MM.1S (cell line): ENCODE data around the gene SPC24.

ENCODE experiments used
- DNase-seq: peaks from one replicate; pipeline ENCODE4 v3.0.0-alpha.2; 2015
- H2AFZ ChIP-seq: fragments of 300-600 bp; sonication (generic); 2 replicates; pipeline ENCODE4 v1.6.0; 2016; ENCODE audit warnings: antibody characterized with exemption, low read length
- H3F3A ChIP-seq: fragments of 300-600 bp; sonication (generic); 2 replicates; pipeline ENCODE4 v1.6.1; 2016; ENCODE audit warnings: mild to moderate bottlenecking, antibody characterized with exemption, low read length, moderate library complexity, mixed read lengths; ENCODE audit not compliant: insufficient read depth
- H3K27ac ChIP-seq: fragments of 300-600 bp; sonication (generic); 2 replicates; pipeline ENCODE4 v1.5.1; 2016; ENCODE audit warnings: mild to moderate bottlenecking, low read length
- H3K27me3 ChIP-seq: fragments of 300-600 bp; sonication (generic); replicated peaks from 2 replicates; pipeline ENCODE4 v1.6.0; 2016; ENCODE audit warnings: low read length; ENCODE audit not compliant: insufficient read depth
- H3K36me3 ChIP-seq: fragments of 300-600 bp; sonication (generic); replicated peaks from 2 replicates; pipeline ENCODE4 v1.6.1; 2016; ENCODE audit warnings: mild to moderate bottlenecking, low read length, mixed read lengths; ENCODE audit not compliant: insufficient read depth
- H3K4me1 ChIP-seq: fragments of 300-600 bp; sonication (generic); 2 replicates; pipeline ENCODE4 v1.6.1; 2016; ENCODE audit warnings: low read length, mixed read lengths
- H3K4me2 ChIP-seq: fragments of 300-600 bp; sonication (generic); 2 replicates; pipeline ENCODE4 v1.6.0; 2016; ENCODE audit warnings: low read depth, low read length
- H3K4me3 ChIP-seq: fragments of 300-600 bp; sonication (generic); 2 replicates; pipeline ENCODE4 v1.5.1; 2016; ENCODE audit warnings: low read length, mixed read lengths
- H3K79me2 ChIP-seq: fragments of 300-600 bp; sonication (generic); 2 replicates; pipeline ENCODE4 v1.6.1; 2016; ENCODE audit warnings: mixed run types, low read length, mixed read lengths
- H3K9ac ChIP-seq: fragments of 300-600 bp; sonication (generic); 2 replicates; pipeline ENCODE4 v1.6.1; 2016; ENCODE audit warnings: low read length, mixed read lengths
- H3K9me2 ChIP-seq: fragments of 300-600 bp; sonication (generic); replicated peaks from 2 replicates; pipeline ENCODE4 v1.6.1; 2016; ENCODE audit warnings: mild to moderate bottlenecking, low read length, mixed read lengths; ENCODE audit not compliant: insufficient read depth
- H3K9me3 ChIP-seq: fragments of 300-600 bp; sonication (generic); replicated peaks from 2 replicates; pipeline ENCODE4 v1.6.1; 2016; ENCODE audit warnings: mild to moderate bottlenecking, low read length, mixed read lengths; ENCODE audit not compliant: insufficient read depth
- H4K20me1 ChIP-seq: fragments of 300-600 bp; sonication (generic); 2 replicates; pipeline ENCODE4 v1.6.1; 2016; ENCODE audit warnings: mild to moderate bottlenecking, low read length, moderate library complexity, mixed read lengths; ENCODE audit not compliant: insufficient read depth
- CTCF ChIP-seq: fragments of 300-600 bp; sonication (generic); IDR thresholded peaks from 2 replicates; pipeline ENCODE4 v1.5.1; 2016; ENCODE audit warnings: antibody characterized with exemption, low read length, mixed read lengths
- EZH2 ChIP-seq: fragments of 300-600 bp; sonication (generic); optimal IDR thresholded peaks from 2 replicates; pipeline ENCODE3; 2017; ENCODE audit warnings: low read depth, mild to moderate bottlenecking, antibody characterized with exemption, low read length, mixed read lengths
- EZH2phosphoT487 ChIP-seq: fragments of 300-600 bp; sonication (generic); IDR thresholded peaks from 2 replicates; pipeline ENCODE4 v1.6.1; 2018; ENCODE audit warnings: antibody characterized with exemption, low read length

SPC24 gene

GRCh38 chr19:11115042-11115441 lies 40.5 kb downstream of the SPC24 start:
- peaks cover 41% of the 10 kb centered on the region for H3K36me3 ChIP-seq

GRCh38 chr19:11113140-11113708 lies 42.4 kb downstream of the SPC24 start:
- H3K4me3 ChIP-seq, result no peak overlapping the region
- H2AFZ ChIP-seq, result no peak overlapping the region
- H3K9ac ChIP-seq, result no peak overlapping the region
- H3K4me1 ChIP-seq, result peaks cover 9% of the 10 kb centered on the region
- TF ChIP-seq EZH2 (no peak), EZH2phosphoT487 (no peak), CTCF (no peak)
- H3K27me3 ChIP-seq, result no peaks in the 10 kb centered on the region
- peaks cover 55% of the 10 kb centered on the region for H3K79me2 ChIP-seq
- no peak overlapping the region for H3K4me2 ChIP-seq
- peaks cover 40% of the 10 kb centered on the region for H3K36me3 ChIP-seq
- no peaks in the 10 kb centered on the region for H3K9me2 ChIP-seq
- no peak overlapping the region for H3K27ac ChIP-seq
- no peak for DNase-seq
- H3F3A ChIP-seq, result peaks cover 20% of the 10 kb centered on the region; the same call in 1 of the 2 replicates
- H4K20me1 ChIP-seq, result peaks cover 9% of the 10 kb centered on the region
- H3K9me3 ChIP-seq, result no peaks in the 10 kb centered on the region

More at GRCh38 chr19:11115042-11115441, 40.5 kb downstream of the SPC24 start:
- Histone ChIP-seq H4K20me1 (peaks cover 6% of the 10 kb centered on the region; the same call in 1 of the 2 replicates), H3K4me1 (peaks cover 9% of the 10 kb centered on the region), H3F3A (peaks cover 15% of the 10 kb centered on the region; the same call in 1 of the 2 replicates), H3K27ac (no peak overlapping the region), H3K79me2 (peaks cover 43% of the 10 kb centered on the region), H3K4me2 (no peak overlapping the region), H3K9me2 (no peaks in the 10 kb centered on the region), H2AFZ (no peak overlapping the region), H3K4me3 (no peak overlapping the region), H3K9ac (no peak overlapping the region), H3K27me3 (no peaks in the 10 kb centered on the region), H3K9me3 (no peaks in the 10 kb centered on the region)
- no peak for DNase-seq
- TF ChIP-seq EZH2phosphoT487, result no peak
- no peak for TF ChIP-seq CTCF
- no peak for TF ChIP-seq EZH2

- no peak for DNase-seq
- no peak overlapping the region for H3K9ac ChIP-seq
- H3K27ac ChIP-seq, result no peak overlapping the region
- peaks cover 9% of the 10 kb centered on the region for H3K4me1 ChIP-seq
- no peak overlapping the region for H3K4me2 ChIP-seq
- H3K27me3 ChIP-seq, result no peaks in the 10 kb centered on the region
- TF ChIP-seq CTCF (no peak), EZH2phosphoT487 (no peak), EZH2 (no peak)
- peaks cover 31% of the 10 kb centered on the region for H3K36me3 ChIP-seq
- peaks cover 9% of the 10 kb centered on the region for H4K20me1 ChIP-seq
- no peak overlapping the region for H2AFZ ChIP-seq
- H3K9me3 ChIP-seq, result no peaks in the 10 kb centered on the region
- H3K9me2 ChIP-seq, result no peaks in the 10 kb centered on the region
- H3F3A ChIP-seq, result peaks cover 20% of the 10 kb centered on the region; the same call in 1 of the 2 replicates
- peaks cover 55% of the 10 kb centered on the region for H3K79me2 ChIP-seq
- H3K4me3 ChIP-seq, result no peak overlapping the region
Observed at GRCh38 chr19:11111771-11112144, 43.8 kb downstream of the SPC24 start.
